WERI-Rb-1 (cell line): ENCODE measurements around the gene PRR36.

Experiments used
- DNase-seq: peaks from one replicate; pipeline ENCODE4 v3.0.0-alpha.2; 2020
- H3K27ac ChIP-seq: fragments of 250-450 bp; sonication (Bioruptor Pico); 2 replicates; pipeline ENCODE4 v1.5.1; 2020; ENCODE audit warnings: mild to moderate bottlenecking, moderate library complexity
- H3K27me3 ChIP-seq: fragments of 250-450 bp; sonication (Bioruptor Pico); 2 replicates; pipeline ENCODE4 v1.5.1; 2021; ENCODE audit warnings: mild to moderate bottlenecking, low read depth, moderate library complexity; ENCODE audit not compliant: insufficient read depth, severe bottlenecking
- H3K36me3 ChIP-seq: fragments of 250-450 bp; sonication (Bioruptor Pico); 2 replicates; pipeline ENCODE4 v1.5.1; 2020; ENCODE audit warnings: mild to moderate bottlenecking, moderate library complexity
- H3K4me3 ChIP-seq: 2 replicates; pipeline ENCODE4 v1.5.1; 2011; ENCODE audit warnings: low read depth, mild to moderate bottlenecking, control low read depth, low read length
- H3K9me3 ChIP-seq: fragments of 250-450 bp; sonication (Bioruptor Pico); 2 replicates; pipeline ENCODE4 v1.5.1; 2021; ENCODE audit warnings: mild to moderate bottlenecking, moderate library complexity; ENCODE audit not compliant: severe bottlenecking
- CTCF ChIP-seq: IDR thresholded peaks from 2 replicates; pipeline ENCODE4 v1.5.1; 2011; ENCODE audit warnings: low read depth, mild to moderate bottlenecking, control low read depth, inconsistent platforms, low read length

PRR36 gene

GRCh38 chr19:7887408-7888144, 13.4 kb upstream of the PRR36 start:
- no peak for DNase-seq
- H3K9me3 ChIP-seq = no peaks in the 10 kb centered on the region
- H3K36me3 ChIP-seq = no peaks in the 10 kb centered on the region
- no peak overlapping the region for H3K4me3 ChIP-seq
- H3K27ac ChIP-seq = no peak overlapping the region
- no peak for TF ChIP-seq CTCF
- H3K27me3 ChIP-seq = no peaks in the 10 kb centered on the region

GRCh38 chr19:7885818-7886217, 11.6 kb upstream of the PRR36 start:
- no peak for DNase-seq
- no peak overlapping the region for H3K27ac ChIP-seq
- H3K9me3 ChIP-seq = peaks cover 2% of the 10 kb centered on the region
- TF ChIP-seq CTCF = no peak
- H3K36me3 ChIP-seq = no peaks in the 10 kb centered on the region
- no peaks in the 10 kb centered on the region for H3K27me3 ChIP-seq
- no peak overlapping the region for H3K4me3 ChIP-seq

- Histone ChIP-seq H3K36me3 (no peaks in the 10 kb centered on the region), H3K9me3 (peaks cover 2% of the 10 kb centered on the region), H3K27ac (no peak overlapping the region), H3K4me3 (no peak overlapping the region), H3K27me3 (no peaks in the 10 kb centered on the region)
- DNase-seq = no peak
- TF ChIP-seq CTCF = no peak
Measured at GRCh38 chr19:7883796-7884570, 9.8 kb upstream of the PRR36 start.

- no peak overlapping the region for H3K4me3 ChIP-seq
- H3K27me3 ChIP-seq = no peaks in the 10 kb centered on the region
- H3K9me3 ChIP-seq = peaks cover 2% of the 10 kb centered on the region
- H3K36me3 ChIP-seq = no peaks in the 10 kb centered on the region
- no peak for TF ChIP-seq CTCF
- no peak for DNase-seq
- H3K27ac ChIP-seq = no peak overlapping the region
Measured at GRCh38 chr19:7883105-7883504, 8.9 kb upstream of the PRR36 start.

- no peak for TF ChIP-seq CTCF
- DNase-seq = no peak
- Histone ChIP-seq H3K9me3 (peaks cover 2% of the 10 kb centered on the region), H3K36me3 (no peaks in the 10 kb centered on the region), H3K27ac (no peak overlapping the region), H3K4me3 (no peak overlapping the region), H3K27me3 (no peaks in the 10 kb centered on the region)
Measured at GRCh38 chr19:7881910-7882309, 7.7 kb upstream of the PRR36 start.
